Stimulated activated CD4-positive, alpha-beta T cell treated with anti-CD3 and anti-CD28 coated beads, Interleukin-4, amount 100 ng/mL, for 4 hours (primary cell): ENCODE measurements around the gene ADCY2.

Experiments used
- DNase-seq, 2 experiments: peaks; one replicate each; pipeline ENCODE4 v3.0.0-alpha.2; 2020

The ADCY2 gene

GRCh38 chr5:7446913-7447312 lies 51.0 kb downstream of the ADCY2 start:
- no peak for DNase-seq

- DNase-seq, result no peak
These were observed 58.0 kb downstream of the ADCY2 start for GRCh38 chr5:7453947-7454346.

GRCh38 chr5:7456206-7456605 lies 60.3 kb downstream of the ADCY2 start:
- no peak for DNase-seq

GRCh38 chr5:7461371-7461770 lies 65.4 kb downstream of the ADCY2 start:
- DNase-seq, result no peak

- DNase-seq, result no peak
These were observed 66.8 kb downstream of the ADCY2 start for GRCh38 chr5:7462758-7463157.

- DNase-seq, result no peak
These were observed 68.2 kb downstream of the ADCY2 start for GRCh38 chr5:7464182-7464581.

GRCh38 chr5:7467179-7467578 lies 71.2 kb downstream of the ADCY2 start:
- DNase-seq, result no peak

- no peak for DNase-seq
These were observed 72.8 kb downstream of the ADCY2 start for GRCh38 chr5:7468742-7469141.

GRCh38 chr5:7471710-7472109 lies 75.8 kb downstream of the ADCY2 start:
- no peak for DNase-seq

- DNase-seq, result no peak
These were observed 77.2 kb downstream of the ADCY2 start for GRCh38 chr5:7473115-7473514.

GRCh38 chr5:7473668-7474215 lies 77.8 kb downstream of the ADCY2 start:
- DNase-seq, result no peak

- DNase-seq, result no peak
These were observed 79.0 kb downstream of the ADCY2 start for GRCh38 chr5:7474821-7475403.

- DNase-seq, result no peak
These were observed 82.5 kb downstream of the ADCY2 start for GRCh38 chr5:7478459-7478858.

- DNase-seq, result no peak
These were observed 92.8 kb downstream of the ADCY2 start for GRCh38 chr5:7488734-7489133.

- no peak for DNase-seq
These were observed 96.4 kb downstream of the ADCY2 start for GRCh38 chr5:7492371-7492770.

GRCh38 chr5:7493081-7493480 lies 97.1 kb downstream of the ADCY2 start:
- DNase-seq, result no peak

GRCh38 chr5:7493622-7494021 lies 97.7 kb downstream of the ADCY2 start:
- no peak for DNase-seq

- no peak for DNase-seq
These were observed 98.7 kb downstream of the ADCY2 start for GRCh38 chr5:7494481-7495130.

GRCh38 chr5:7495131-7495517 lies 99.2 kb downstream of the ADCY2 start:
- DNase-seq, result no peak

GRCh38 chr5:7500256-7500655 lies 104.3 kb downstream of the ADCY2 start:
- DNase-seq, result no peak

- DNase-seq, result no peak
These were observed 105.1 kb downstream of the ADCY2 start for GRCh38 chr5:7501061-7501460.

- DNase-seq, result no peak
These were observed 107.6 kb downstream of the ADCY2 start for GRCh38 chr5:7503564-7503963.

GRCh38 chr5:7515284-7515914 lies 119.5 kb downstream of the ADCY2 start:
- no peak for DNase-seq

GRCh38 chr5:7516253-7516652 lies 120.3 kb downstream of the ADCY2 start:
- no peak for DNase-seq
